ENCODE data around the gene GNG7. TPM values are rescaled to one million over a fixed set of nuclear protein-coding genes. Genes with fewer than 3 reads are reported as not detected.
A peak's percentile ranks its signal among the peaks of the same experiment; 100 is the strongest.

Gene GNG7
- total RNA-seq, 4 donors from 2014 or later, result 4.7 to 15.6 (median 9.2) TPM

DNA sequence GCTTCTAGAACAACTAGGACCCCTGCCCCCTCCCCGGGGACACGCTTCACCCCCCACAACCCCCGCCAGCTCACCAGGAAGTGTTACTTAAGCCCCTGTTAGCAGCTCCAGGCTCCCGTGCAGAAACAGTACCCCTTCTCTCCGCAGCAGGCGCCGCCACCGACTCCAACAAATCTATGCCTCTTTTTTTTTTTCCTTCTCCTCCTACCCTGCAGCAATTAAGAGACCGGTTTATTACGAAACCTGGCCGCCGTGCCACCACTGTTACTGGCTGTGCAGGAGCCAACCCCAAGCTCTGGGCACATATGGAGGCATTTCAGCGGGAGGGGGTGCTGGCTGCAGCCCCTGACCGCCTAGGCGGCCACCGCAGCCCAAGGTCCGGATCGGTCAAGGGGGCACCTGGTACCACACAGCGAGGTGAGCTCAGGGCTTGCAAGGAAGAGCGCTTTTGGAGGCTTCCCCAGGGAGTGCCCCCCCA is 224.2 kb downstream of the GNG7 start:
- peak overlapping the region; percentile 83 to 92 for H3K4me3 ChIP-seq
- peak; percentile 6 for ATAC-seq
- peaks cover 0 to 11% of the 10 kb centered on the region in 2 donors for H3K36me3 ChIP-seq
- peak overlapping the region; percentile 86 to 94 (median 92) for H3K27ac ChIP-seq
- H3K9me3 ChIP-seq, result peaks cover 0 to 9% (median 0%) of the 10 kb centered on the region in 3 donors
- no peaks in the 10 kb centered on the region for H3K27me3 ChIP-seq
- WGBS, 2 donors (ENCODE audit: low coverage in 1 of 2), result 6 to 8% methylated on average over 6 to 8 of the region's 20 CpGs
- peaks cover 0 to 42% (median 6%) of the 10 kb centered on the region in 3 donors for H3K4me1 ChIP-seq
- TF ChIP-seq CTCF (IDR thresholded peaks at IDR 0.05) (peak in 3 of 4 experiments; percentile 30 to 50 (median 46)), POLR2A (IDR thresholded peaks at IDR 0.05) (peak; percentile 9 to 35), EP300 (IDR thresholded peaks at IDR 0.05) (no peak), POLR2AphosphoS5 (IDR thresholded peaks at IDR 0.05) (peak; percentile 87)

- 7 to 35% methylated on average over 9 to 15 of the region's 21 CpGs for WGBS, 2 donors (ENCODE audit: low coverage in 1 of 2)
- peak overlapping the region; percentile 83 to 92 for H3K4me3 ChIP-seq
- ATAC-seq, result no peak
- H3K36me3 ChIP-seq, result peaks cover 0 to 11% of the 10 kb centered on the region in 2 donors
- TF ChIP-seq POLR2AphosphoS5 (IDR thresholded peaks at IDR 0.05), result peak; percentile 93
- no peak for TF ChIP-seq EP300 (IDR thresholded peaks at IDR 0.05)
- peak in 1 of 2 donors; percentile 14 for TF ChIP-seq POLR2A (IDR thresholded peaks at IDR 0.05)
- TF ChIP-seq CTCF (IDR thresholded peaks at IDR 0.05), result no peak
- peaks cover 0 to 42% (median 6%) of the 10 kb centered on the region in 3 donors for H3K4me1 ChIP-seq
- H3K27ac ChIP-seq, result peak overlapping the region; percentile 86 to 94 (median 92)
- H3K27me3 ChIP-seq, result no peaks in the 10 kb centered on the region
- peaks cover 0 to 4% (median 0%) of the 10 kb centered on the region in 3 donors for H3K9me3 ChIP-seq
These were observed 224.7 kb downstream of the GNG7 start for GRCh38 chr19:2477732-2478191.

DNA sequence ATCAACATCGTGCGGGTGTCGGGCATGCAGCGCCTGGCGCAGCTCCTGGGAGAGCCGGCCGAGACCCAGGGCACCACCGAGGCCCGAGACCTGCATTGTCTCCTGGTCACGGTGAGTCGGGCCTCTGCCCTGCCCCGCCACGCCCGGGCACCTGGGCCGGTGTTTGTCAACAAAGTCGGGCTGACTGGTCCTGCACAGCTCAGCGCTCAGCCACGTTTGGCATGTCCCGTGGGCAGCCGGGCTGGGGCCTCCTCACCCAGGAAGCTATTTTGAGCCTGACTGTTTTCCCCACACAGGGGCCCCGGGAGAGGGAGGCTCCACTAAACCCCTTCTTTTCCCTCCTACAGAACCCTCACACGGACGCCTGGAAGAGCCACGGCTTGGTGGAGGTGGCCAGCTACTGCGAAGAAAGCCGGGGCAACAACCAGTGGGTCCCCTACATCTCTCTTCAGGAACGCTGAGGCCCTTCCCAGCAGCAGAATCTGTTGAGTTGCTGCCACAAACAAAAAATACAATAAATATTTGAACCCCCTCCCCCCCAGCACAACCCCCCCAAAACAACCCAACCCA is 225.3 kb downstream of the GNG7 start:
- H3K9me3 ChIP-seq, result no peaks in the 10 kb centered on the region
- peaks cover 0 to 11% of the 10 kb centered on the region in 2 donors for H3K36me3 ChIP-seq
- H3K27me3 ChIP-seq, result no peaks in the 10 kb centered on the region
- ATAC-seq, result no peak
- peak overlapping the region; percentile 83 to 92 for H3K4me3 ChIP-seq
- peak overlapping the region; percentile 86 to 94 (median 92) for H3K27ac ChIP-seq
- H3K4me1 ChIP-seq, result peaks cover 0 to 42% (median 6%) of the 10 kb centered on the region in 3 donors
- TF ChIP-seq POLR2A (IDR thresholded peaks at IDR 0.05) (peak in 1 of 2 donors; percentile 31), EP300 (IDR thresholded peaks at IDR 0.05) (no peak), POLR2AphosphoS5 (IDR thresholded peaks at IDR 0.05) (peak; percentile 81)
- 48 to 83% methylated on average over 1 to 3 of the region's 27 CpGs for WGBS, 2 donors (ENCODE audit: low coverage in 1 of 2)

- H3K36me3 ChIP-seq, result peaks cover 0 to 11% of the 10 kb centered on the region in 2 donors
- H3K27me3 ChIP-seq, result no peaks in the 10 kb centered on the region
- peak; percentile 0 for ATAC-seq
- 0% methylated on average over 9 to 11 of the region's 42 CpGs for WGBS, 2 donors (ENCODE audit: low coverage in 1 of 2)
- peak overlapping the region; percentile 83 to 92 for H3K4me3 ChIP-seq
- TF ChIP-seq POLR2AphosphoS5 (IDR thresholded peaks at IDR 0.05) (no peak), CTCF (IDR thresholded peaks at IDR 0.05) (no peak), EP300 (IDR thresholded peaks at IDR 0.05) (no peak), POLR2A (IDR thresholded peaks at IDR 0.05) (no peak)
- H3K9me3 ChIP-seq, result no peaks in the 10 kb centered on the region
- peak overlapping the region; percentile 86 to 94 (median 92) for H3K27ac ChIP-seq
- H3K4me1 ChIP-seq, result peaks cover 0 to 42% (median 6%) of the 10 kb centered on the region in 3 donors
These were observed 225.9 kb downstream of the GNG7 start for GRCh38 chr19:2476451-2477140.

- no peaks in the 10 kb centered on the region for H3K27me3 ChIP-seq
- 0% methylated on average over 7 of the region's 70 CpGs; no CpG with 5 or more reads in 1 of the 2 donors for WGBS, 2 donors (ENCODE audit: low coverage in 1 of 2)
- peaks cover 0 to 42% (median 6%) of the 10 kb centered on the region in 3 donors for H3K4me1 ChIP-seq
- H3K27ac ChIP-seq, result peak within 1 kb of the TSS; percentile 86 to 94 (median 92)
- peak within 1 kb of the TSS; percentile 83 to 92 for H3K4me3 ChIP-seq
- TF ChIP-seq EP300 (IDR thresholded peaks at IDR 0.05) (no peak), CTCF (IDR thresholded peaks at IDR 0.05) (peak in 2 of 4 experiments; percentile 14 to 35), POLR2A (IDR thresholded peaks at IDR 0.05) (peak; percentile 100), POLR2AphosphoS5 (IDR thresholded peaks at IDR 0.05) (peak; percentile 100)
- peak; percentile 79 for ATAC-seq
- no peaks in the 10 kb centered on the region for H3K9me3 ChIP-seq
- H3K36me3 ChIP-seq, result peaks cover 0 to 11% of the 10 kb centered on the region in 2 donors
These were observed 226.6 kb downstream of the GNG7 start, which contains the start of gene GADD45B for GRCh38 chr19:2475702-2476450. TSS of gene GADD45B (plus strand) at chr19:2476127. CDS start at chr19:2476359, 232 bp downstream.
